C4-2B (cell line): ENCODE results near the gene MTIF3.

Experiments used
- ZFX ChIP-seq: fragments of 450-650 bp; IDR thresholded peaks from 2 replicates; pipeline ENCODE4 v1.6.1; 2017
- TF ChIP-seq, protein P1 (sequence below): fragments of 450-650 bp; conservative IDR thresholded peaks from 2 replicates; pipeline ENCODE4 v1.5.1; 2017; ENCODE audit warnings: mild to moderate bottlenecking

GRCh38 chr13:27449081-27449603, 1.2 kb downstream of the MTIF3 start:
- TF ChIP-seq, protein P1, sequence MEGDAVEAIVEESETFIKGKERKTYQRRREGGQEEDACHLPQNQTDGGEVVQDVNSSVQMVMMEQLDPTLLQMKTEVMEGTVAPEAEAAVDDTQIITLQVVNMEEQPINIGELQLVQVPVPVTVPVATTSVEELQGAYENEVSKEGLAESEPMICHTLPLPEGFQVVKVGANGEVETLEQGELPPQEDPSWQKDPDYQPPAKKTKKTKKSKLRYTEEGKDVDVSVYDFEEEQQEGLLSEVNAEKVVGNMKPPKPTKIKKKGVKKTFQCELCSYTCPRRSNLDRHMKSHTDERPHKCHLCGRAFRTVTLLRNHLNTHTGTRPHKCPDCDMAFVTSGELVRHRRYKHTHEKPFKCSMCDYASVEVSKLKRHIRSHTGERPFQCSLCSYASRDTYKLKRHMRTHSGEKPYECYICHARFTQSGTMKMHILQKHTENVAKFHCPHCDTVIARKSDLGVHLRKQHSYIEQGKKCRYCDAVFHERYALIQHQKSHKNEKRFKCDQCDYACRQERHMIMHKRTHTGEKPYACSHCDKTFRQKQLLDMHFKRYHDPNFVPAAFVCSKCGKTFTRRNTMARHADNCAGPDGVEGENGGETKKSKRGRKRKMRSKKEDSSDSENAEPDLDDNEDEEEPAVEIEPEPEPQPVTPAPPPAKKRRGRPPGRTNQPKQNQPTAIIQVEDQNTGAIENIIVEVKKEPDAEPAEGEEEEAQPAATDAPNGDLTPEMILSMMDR, result no peak
- TF ChIP-seq ZFX, result no peak
